Fibroblast of peridontal ligament (primary cell): ENCODE results near the gene NINJ1.

Experiments
- DNase-seq: peaks from one replicate; pipeline ENCODE4 v3.0.0-alpha.2; 2010; ENCODE audit errors: extremely low read depth

The NINJ1 gene

DNA sequence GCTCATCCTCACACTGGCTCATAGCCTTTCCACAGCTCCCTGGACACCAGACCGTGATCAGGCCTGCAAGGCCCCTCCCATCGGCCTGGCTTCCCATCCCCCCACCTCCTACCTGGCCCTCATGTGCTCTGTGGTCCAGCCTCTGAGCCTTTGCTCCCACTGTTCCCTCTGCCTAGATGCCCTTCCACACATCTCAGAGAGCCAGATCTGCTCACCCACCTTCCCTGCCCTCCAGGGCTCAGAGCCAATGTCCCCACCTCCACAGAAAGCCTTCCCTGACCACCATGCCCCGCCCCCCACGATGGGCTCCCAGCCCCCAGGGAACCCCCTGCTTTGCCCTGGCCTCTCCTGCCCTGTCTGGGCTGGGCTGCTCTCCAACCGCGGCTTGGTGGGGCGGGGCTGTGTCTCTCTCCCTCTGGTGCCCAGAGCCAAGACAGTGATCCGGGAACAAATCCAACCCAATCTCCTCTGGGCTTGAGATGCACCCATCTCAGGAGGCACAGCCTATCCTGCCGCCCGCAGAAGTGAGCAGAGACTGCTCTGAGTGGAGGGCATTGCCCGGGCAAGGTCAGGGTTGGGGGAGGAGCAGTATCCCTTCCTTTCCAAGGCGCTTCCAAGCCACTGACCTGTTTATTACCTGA is 1.6 kb downstream of the NINJ1 start:
- DNase-seq, result peak; percentile 65

DNA sequence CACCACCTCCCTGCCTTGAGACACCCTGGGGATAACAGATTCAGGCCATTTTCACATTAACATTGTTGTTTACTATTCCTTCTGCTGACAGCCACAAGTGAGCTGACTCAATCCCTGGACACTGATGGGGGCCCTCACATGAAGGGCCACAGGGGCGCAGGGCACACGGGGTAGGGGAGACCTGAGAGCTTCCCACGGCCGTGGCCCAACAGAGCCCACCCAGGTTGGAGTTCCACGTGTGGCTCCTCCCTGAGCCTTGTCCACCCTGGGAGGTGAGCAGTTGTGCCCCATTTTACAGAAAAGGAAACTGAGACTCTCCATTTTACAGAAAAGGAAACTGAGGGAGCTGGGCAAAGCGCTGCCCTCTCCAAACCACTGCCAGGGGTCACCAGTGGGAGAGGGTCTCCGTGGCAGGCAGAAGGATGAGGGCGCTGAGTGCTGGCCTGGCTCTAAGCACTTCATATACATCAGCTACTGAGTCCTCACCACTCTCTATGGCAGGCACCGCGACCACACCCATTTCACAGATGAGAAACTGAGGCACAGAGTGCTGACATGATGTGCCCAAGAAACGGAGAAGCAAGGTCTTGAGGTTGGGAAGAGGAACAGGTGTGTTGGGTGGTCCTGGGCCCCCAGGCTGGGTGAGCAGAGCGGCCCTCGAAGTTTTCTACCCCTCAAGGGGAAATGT is 2.3 kb downstream of the NINJ1 start:
- no peak for DNase-seq

- no peak for DNase-seq
Observed at GRCh38 chr9:93130861-93131481, 3.1 kb downstream of the NINJ1 start.

GRCh38 chr9:93129691-93130500 is 4.2 kb downstream of the NINJ1 start:
- DNase-seq, result no peak

DNA sequence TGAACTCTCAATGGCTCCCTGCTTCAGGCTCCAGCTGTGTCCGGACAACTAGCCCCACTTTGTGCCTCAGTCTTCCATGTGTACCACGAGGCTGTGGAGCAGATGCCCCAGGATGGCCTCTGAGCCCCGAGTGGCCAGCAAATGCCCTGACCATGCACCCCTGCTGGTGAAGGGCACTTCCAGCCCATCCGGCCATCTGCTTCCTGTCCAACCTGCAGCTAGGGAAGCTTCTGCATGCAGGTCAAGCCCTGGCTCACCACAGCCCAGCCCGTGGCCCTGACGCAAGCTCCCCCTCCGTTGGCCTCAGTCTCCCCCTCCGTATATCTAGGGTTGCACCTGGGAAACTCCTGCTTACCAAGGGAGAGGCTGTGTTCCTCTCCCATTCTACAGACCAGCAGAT is 4.8 kb downstream of the NINJ1 start:
- DNase-seq, result no peak

DNA sequence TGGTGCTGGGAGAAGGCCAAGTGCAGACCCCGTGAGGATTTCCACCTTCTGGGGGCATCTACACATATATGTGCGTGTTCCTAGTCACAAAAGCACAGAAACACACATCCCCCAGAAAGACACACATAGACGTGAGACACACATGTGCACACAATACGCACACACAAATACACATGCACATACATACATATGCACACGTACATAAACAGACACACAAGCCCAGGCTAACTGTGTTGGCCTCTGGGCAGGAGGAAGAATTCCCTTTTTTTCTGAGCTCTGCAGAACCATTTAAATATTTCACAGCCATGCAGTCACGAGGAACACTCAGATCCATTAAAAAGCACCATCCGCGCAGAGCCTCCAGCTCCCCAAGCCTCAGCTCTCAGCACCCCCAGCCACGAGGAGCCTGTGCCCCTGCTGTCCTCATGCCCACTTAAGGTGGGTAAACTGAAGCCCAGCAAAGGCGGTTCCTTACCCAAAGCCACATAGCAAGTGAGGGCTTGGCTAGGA is 5.3 kb downstream of the NINJ1 start:
- no peak for DNase-seq

- DNase-seq, result no peak
Observed at GRCh38 chr9:93128011-93128714, 5.9 kb downstream of the NINJ1 start.

GRCh38 chr9:93127395-93127911 is 6.6 kb downstream of the NINJ1 start:
- DNase-seq, result peak; percentile 15

GRCh38 chr9:93126825-93127368 is 7.2 kb downstream of the NINJ1 start:
- DNase-seq, result no peak

- DNase-seq, result no peak
Observed at GRCh38 chr9:93126151-93126781, 7.8 kb downstream of the NINJ1 start.

DNA sequence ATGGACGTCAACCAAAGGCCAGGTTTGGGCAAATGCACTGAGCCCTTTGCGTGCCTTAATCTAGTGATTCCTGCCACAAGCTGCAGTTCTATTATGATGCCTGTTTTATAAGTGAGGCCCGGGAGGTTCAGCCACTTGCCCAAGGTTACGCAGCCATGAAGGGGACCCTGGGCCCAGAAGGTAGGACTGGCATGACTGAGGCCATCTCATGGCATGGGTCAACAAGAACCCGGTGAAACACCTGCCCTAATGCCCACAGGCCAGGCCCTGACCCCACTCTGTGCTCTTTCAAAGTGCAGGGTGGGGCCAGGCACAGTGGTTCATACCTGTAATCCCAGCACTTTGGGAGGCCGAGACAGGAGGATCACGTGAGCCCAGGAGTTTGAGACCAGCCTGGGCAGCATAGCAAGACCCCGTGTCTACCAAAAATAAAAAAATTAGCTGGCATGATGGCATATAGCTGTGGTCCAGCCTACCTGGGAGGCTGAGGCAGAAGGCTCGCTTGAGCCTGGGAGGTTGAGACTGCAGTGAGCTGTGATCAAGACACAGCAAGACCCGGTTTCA is 8.6 kb downstream of the NINJ1 start:
- DNase-seq, result no peak

DNA sequence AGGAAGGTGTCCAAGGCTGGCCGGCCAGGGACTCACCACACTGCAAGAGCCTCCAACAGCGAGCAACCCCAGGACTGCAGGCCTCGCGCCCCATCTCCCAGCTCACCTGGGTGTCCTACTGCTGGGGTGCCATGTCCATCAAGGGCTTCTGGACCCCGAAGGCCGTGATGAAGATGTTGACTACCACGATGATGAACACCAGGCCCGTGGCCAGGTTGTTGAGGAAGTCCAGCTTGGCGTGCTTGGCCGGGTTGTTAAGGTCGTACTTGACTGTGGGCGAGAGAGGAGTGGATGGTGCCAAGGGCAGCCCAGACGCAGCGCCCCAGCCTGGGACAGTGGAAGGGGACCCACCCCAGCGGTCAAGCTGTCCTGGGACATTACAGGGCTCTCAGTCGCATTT is 9.3 kb downstream of the NINJ1 start:
- DNase-seq, result no peak

GRCh38 chr9:93123561-93124283 is 10.3 kb downstream of the NINJ1 start:
- DNase-seq, result no peak

GRCh38 chr9:93122721-93123221 is 11.3 kb downstream of the NINJ1 start:
- DNase-seq, result no peak

DNA sequence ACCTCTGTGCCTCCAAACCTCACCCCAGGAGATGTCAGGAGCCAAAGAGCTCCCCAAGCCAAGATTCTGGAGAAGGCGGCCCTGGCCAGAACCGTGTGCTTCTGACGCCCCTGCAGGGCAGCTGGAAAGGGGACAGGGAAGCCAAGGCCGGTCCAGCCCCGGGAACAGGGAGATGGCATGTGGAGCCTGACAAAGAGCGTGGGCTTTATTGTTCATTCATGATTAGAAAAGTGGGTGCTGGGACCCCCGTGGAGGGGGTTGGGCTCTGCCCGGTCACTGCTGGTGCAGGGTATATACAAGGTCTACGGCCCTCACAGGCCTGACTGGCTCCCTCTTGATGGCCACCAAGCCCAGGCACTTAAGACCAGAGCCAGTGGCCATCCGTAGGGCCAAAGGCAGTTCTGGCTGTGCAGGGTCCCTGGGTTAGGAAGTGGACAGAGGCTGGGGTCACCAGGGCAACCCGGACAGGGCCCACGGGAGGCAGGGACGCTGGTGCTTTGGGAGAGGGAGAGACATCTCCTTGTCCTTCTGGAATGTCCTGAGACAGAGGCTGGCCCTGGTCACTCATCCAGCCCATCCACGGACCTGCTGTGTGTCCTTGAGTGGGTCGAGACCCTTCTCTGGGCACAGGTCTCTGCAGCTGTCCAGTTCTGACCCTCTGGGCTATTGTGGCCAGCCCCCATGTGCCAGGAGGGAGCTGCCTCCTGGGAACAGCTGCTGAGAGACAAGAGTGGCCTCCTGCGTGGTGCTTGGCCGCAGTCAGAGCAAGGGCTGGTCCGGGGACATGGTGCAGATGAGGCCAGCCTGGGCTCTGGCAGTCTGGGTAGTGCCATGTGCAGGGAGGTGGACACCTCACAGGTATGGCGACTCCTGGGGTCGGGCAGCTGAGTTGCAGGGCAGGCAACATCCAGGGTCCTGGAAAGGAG is 12.5 kb downstream of the NINJ1 start:
- no peak for DNase-seq

DNA sequence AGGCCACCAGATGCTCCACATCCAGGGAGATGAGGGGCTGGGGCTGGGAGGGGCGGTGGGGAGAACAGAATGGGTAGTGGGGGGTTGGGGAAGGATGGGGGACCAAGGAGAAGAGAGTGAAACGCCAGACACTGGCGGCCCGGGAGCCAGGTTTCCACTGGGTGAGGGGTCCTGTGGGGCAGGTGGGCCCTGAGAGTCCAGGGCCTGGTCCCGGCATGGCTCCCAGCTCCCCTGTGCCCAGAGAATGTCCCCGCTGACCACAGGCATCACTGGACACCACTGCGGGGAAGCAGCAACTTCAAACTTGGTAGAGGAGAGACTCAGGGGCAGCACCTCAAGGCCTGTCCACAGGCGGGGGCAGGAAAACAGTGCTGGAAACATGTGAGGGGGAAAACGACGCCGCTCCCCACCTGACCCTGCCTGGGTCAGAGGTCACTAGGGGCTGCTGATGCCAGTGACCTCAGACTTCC is 13.2 kb downstream of the NINJ1 start:
- no peak for DNase-seq

GRCh38 chr9:93119953-93120845 is 13.9 kb downstream of the NINJ1 start:
- peak; percentile 77 for DNase-seq
